ENCODE data around the gene JMJD7.

The JMJD7 gene

DNA sequence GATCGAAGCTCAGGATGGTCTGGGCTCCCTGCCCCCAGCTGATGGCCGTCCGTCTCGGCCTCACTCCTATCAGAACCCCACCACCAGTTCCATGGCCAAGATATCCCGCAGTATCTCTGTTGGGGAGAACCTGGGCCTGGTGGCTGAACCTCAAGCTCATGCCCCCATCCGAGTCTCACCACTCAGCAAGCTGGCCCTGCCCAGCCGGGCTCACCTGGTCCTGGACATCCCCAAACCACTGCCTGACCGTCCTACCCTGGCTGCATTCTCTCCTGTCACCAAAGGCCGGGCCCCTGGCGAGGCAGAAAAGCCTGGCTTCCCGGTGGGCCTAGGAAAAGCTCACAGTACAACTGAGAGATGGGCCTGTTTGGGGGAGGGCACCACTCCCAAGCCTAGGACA is 4.4 kb upstream of the JMJD7 start:
- Histone ChIP-seq H3K27ac (ENCODE audit: low read depth, low read length, poor library complexity, severe bottlenecking) (no peak overlapping the region), H3K36me3 (ENCODE audit: insufficient read depth, low read length) (peaks cover 4% of the 10 kb centered on the region; the same call in 1 of the 2 replicates), H3K4me2 (ENCODE audit: low read length) (no peak overlapping the region), H3K4me1 (ENCODE audit: insufficient read depth, low read length, severe bottlenecking) (peaks cover 7% of the 10 kb centered on the region), H3K27me3 (ENCODE audit: insufficient read depth, low read length) (no peaks in the 10 kb centered on the region), H3K9me3 (ENCODE audit: low read length) (no peaks in the 10 kb centered on the region), H3K9me2 (ENCODE audit: low read depth, low read length) (no peaks in the 10 kb centered on the region), H3K9ac (ENCODE audit: low read length) (no peak overlapping the region), H3F3A (ENCODE audit: insufficient read depth, low read length) (no peaks in the 10 kb centered on the region), H2AFZ (ENCODE audit: low read length) (no peak overlapping the region), H3K4me3 (ENCODE audit: low read depth, low read length, poor library complexity, severe bottlenecking) (no peak overlapping the region), H3K79me2 (ENCODE audit: insufficient read depth, low read length) (no peaks in the 10 kb centered on the region), H4K20me1 (ENCODE audit: insufficient read depth, low read length) (no peaks in the 10 kb centered on the region)
- TF ChIP-seq EZH2 (IDR thresholded peaks at IDR 0.05; ENCODE audit: borderline replicate concordance, low read length) = no peak
- TF ChIP-seq, protein P1, sequence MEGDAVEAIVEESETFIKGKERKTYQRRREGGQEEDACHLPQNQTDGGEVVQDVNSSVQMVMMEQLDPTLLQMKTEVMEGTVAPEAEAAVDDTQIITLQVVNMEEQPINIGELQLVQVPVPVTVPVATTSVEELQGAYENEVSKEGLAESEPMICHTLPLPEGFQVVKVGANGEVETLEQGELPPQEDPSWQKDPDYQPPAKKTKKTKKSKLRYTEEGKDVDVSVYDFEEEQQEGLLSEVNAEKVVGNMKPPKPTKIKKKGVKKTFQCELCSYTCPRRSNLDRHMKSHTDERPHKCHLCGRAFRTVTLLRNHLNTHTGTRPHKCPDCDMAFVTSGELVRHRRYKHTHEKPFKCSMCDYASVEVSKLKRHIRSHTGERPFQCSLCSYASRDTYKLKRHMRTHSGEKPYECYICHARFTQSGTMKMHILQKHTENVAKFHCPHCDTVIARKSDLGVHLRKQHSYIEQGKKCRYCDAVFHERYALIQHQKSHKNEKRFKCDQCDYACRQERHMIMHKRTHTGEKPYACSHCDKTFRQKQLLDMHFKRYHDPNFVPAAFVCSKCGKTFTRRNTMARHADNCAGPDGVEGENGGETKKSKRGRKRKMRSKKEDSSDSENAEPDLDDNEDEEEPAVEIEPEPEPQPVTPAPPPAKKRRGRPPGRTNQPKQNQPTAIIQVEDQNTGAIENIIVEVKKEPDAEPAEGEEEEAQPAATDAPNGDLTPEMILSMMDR (IDR thresholded peaks at IDR 0.05; ENCODE audit: low read length) = no peak

- no peak overlapping the region for H3K4me2 ChIP-seq (ENCODE audit: low read length)
- H4K20me1 ChIP-seq (ENCODE audit: insufficient read depth, low read length) = no peaks in the 10 kb centered on the region
- H3F3A ChIP-seq (ENCODE audit: insufficient read depth, low read length) = no peaks in the 10 kb centered on the region
- no peak overlapping the region for H3K4me3 ChIP-seq (ENCODE audit: low read depth, low read length, poor library complexity, severe bottlenecking)
- no peaks in the 10 kb centered on the region for H3K9me2 ChIP-seq (ENCODE audit: low read depth, low read length)
- no peaks in the 10 kb centered on the region for H3K9me3 ChIP-seq (ENCODE audit: low read length)
- H3K9ac ChIP-seq (ENCODE audit: low read length) = no peak overlapping the region
- H3K27me3 ChIP-seq (ENCODE audit: insufficient read depth, low read length) = no peaks in the 10 kb centered on the region
- no peak overlapping the region for H3K27ac ChIP-seq (ENCODE audit: low read depth, low read length, poor library complexity, severe bottlenecking)
- H3K4me1 ChIP-seq (ENCODE audit: insufficient read depth, low read length, severe bottlenecking) = peaks cover 13% of the 10 kb centered on the region
- peaks cover 4% of the 10 kb centered on the region; the same call in 1 of the 2 replicates for H3K36me3 ChIP-seq (ENCODE audit: insufficient read depth, low read length)
- H3K79me2 ChIP-seq (ENCODE audit: insufficient read depth, low read length) = no peaks in the 10 kb centered on the region
- TF ChIP-seq, protein P1 (IDR thresholded peaks at IDR 0.05; ENCODE audit: low read length) = no peak
- no peak for TF ChIP-seq EZH2 (IDR thresholded peaks at IDR 0.05; ENCODE audit: borderline replicate concordance, low read length)
- no peak overlapping the region for H2AFZ ChIP-seq (ENCODE audit: low read length)
Measured at GRCh38 chr15:41824062-41824745, 3.7 kb upstream of the JMJD7 start.

GRCh38 chr15:41825145-41825544 is 2.7 kb upstream of the JMJD7 start:
- no peaks in the 10 kb centered on the region for H3K9me3 ChIP-seq (ENCODE audit: low read length)
- H3K9ac ChIP-seq (ENCODE audit: low read length) = no peak overlapping the region
- H3F3A ChIP-seq (ENCODE audit: insufficient read depth, low read length) = no peaks in the 10 kb centered on the region
- H3K79me2 ChIP-seq (ENCODE audit: insufficient read depth, low read length) = no peaks in the 10 kb centered on the region
- H3K4me1 ChIP-seq (ENCODE audit: insufficient read depth, low read length, severe bottlenecking) = peaks cover 13% of the 10 kb centered on the region
- H3K27ac ChIP-seq (ENCODE audit: low read depth, low read length, poor library complexity, severe bottlenecking) = no peak overlapping the region
- no peak for TF ChIP-seq EZH2 (IDR thresholded peaks at IDR 0.05; ENCODE audit: borderline replicate concordance, low read length)
- TF ChIP-seq, protein P1 (IDR thresholded peaks at IDR 0.05; ENCODE audit: low read length) = no peak
- no peak overlapping the region for H3K4me3 ChIP-seq (ENCODE audit: low read depth, low read length, poor library complexity, severe bottlenecking)
- no peak overlapping the region for H3K4me2 ChIP-seq (ENCODE audit: low read length)
- no peaks in the 10 kb centered on the region for H4K20me1 ChIP-seq (ENCODE audit: insufficient read depth, low read length)
- no peak overlapping the region for H2AFZ ChIP-seq (ENCODE audit: low read length)
- H3K27me3 ChIP-seq (ENCODE audit: insufficient read depth, low read length) = no peaks in the 10 kb centered on the region
- H3K9me2 ChIP-seq (ENCODE audit: low read depth, low read length) = no peaks in the 10 kb centered on the region
- peaks cover 4% of the 10 kb centered on the region; the same call in 1 of the 2 replicates for H3K36me3 ChIP-seq (ENCODE audit: insufficient read depth, low read length)
